HFFc6 (cell line): ENCODE measurements around the gene ASPN. TPM values are rescaled to one million over a fixed set of nuclear protein-coding genes. Genes with fewer than 3 reads are reported as not detected.

Source experiments
- DNase-seq: peaks from one replicate; pipeline ENCODE4 v3.0.0-alpha.2; 2018
- H3K27ac Mint-ChIP-seq: 2 replicates; pipeline ENCODE4 v1.8.0; 2020; ENCODE audit warnings: mild to moderate bottlenecking, mixed read lengths
- H3K27me3 Mint-ChIP-seq: 2 replicates; pipeline ENCODE4 v1.8.0; 2021; ENCODE audit warnings: mild to moderate bottlenecking, moderate library complexity, mixed read lengths; ENCODE audit not compliant: insufficient read depth
- H3K36me3 Mint-ChIP-seq: 2 replicates; pipeline ENCODE4 v1.8.0; 2021; ENCODE audit warnings: low read depth, mixed read lengths
- H3K4me1 Mint-ChIP-seq: 2 replicates; pipeline ENCODE4 v1.8.0; 2020; ENCODE audit warnings: low read depth, mixed read lengths
- H3K4me3 Mint-ChIP-seq: 2 replicates; pipeline ENCODE4 v1.8.0; 2020; ENCODE audit warnings: mild to moderate bottlenecking, moderate library complexity, mixed read lengths
- H3K9me3 Mint-ChIP-seq: 2 replicates; pipeline ENCODE4 v1.8.0; 2020; ENCODE audit warnings: mild to moderate bottlenecking, mixed read lengths
- total RNA-seq, 6 experiments: library from RNA; stranded (reverse); fragmentation: NEBNext Ultra II Directional; extraction: Animal tissue kit (Norgen Biotek cat#: 25700); gene quantifications; 2 replicates in 1 of 6; 3 replicates in 5 of 6; pipeline ENCODE4 v1.2.3, GENCODE V29; 2021
- TF ChIP-seq, protein P1 (sequence below): fragments of 200-600 bp; sonication (generic); IDR thresholded peaks from 2 replicates; pipeline ENCODE4 v1.5.0; 2021; ENCODE audit warnings: antibody characterized with exemption, mild to moderate bottlenecking

Gene ASPN
- total RNA-seq, 6 experiments from 2014 or later: 4.0 to 6.7 (median 4.6) TPM

- H3K9me3 Mint-ChIP-seq: no peaks in the 10 kb centered on the region
- DNase-seq: no peak
- H3K4me3 Mint-ChIP-seq: no peak overlapping the region
- TF ChIP-seq, protein P1, sequence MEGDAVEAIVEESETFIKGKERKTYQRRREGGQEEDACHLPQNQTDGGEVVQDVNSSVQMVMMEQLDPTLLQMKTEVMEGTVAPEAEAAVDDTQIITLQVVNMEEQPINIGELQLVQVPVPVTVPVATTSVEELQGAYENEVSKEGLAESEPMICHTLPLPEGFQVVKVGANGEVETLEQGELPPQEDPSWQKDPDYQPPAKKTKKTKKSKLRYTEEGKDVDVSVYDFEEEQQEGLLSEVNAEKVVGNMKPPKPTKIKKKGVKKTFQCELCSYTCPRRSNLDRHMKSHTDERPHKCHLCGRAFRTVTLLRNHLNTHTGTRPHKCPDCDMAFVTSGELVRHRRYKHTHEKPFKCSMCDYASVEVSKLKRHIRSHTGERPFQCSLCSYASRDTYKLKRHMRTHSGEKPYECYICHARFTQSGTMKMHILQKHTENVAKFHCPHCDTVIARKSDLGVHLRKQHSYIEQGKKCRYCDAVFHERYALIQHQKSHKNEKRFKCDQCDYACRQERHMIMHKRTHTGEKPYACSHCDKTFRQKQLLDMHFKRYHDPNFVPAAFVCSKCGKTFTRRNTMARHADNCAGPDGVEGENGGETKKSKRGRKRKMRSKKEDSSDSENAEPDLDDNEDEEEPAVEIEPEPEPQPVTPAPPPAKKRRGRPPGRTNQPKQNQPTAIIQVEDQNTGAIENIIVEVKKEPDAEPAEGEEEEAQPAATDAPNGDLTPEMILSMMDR: no peak
- H3K4me1 Mint-ChIP-seq: peaks cover 62% of the 10 kb centered on the region
- H3K27me3 Mint-ChIP-seq: no peaks in the 10 kb centered on the region
- H3K27ac Mint-ChIP-seq: no peak overlapping the region
- H3K36me3 Mint-ChIP-seq: no peaks in the 10 kb centered on the region
These were observed 17.4 kb upstream of the ASPN start for GRCh38 chr9:92499701-92500100.

DNA sequence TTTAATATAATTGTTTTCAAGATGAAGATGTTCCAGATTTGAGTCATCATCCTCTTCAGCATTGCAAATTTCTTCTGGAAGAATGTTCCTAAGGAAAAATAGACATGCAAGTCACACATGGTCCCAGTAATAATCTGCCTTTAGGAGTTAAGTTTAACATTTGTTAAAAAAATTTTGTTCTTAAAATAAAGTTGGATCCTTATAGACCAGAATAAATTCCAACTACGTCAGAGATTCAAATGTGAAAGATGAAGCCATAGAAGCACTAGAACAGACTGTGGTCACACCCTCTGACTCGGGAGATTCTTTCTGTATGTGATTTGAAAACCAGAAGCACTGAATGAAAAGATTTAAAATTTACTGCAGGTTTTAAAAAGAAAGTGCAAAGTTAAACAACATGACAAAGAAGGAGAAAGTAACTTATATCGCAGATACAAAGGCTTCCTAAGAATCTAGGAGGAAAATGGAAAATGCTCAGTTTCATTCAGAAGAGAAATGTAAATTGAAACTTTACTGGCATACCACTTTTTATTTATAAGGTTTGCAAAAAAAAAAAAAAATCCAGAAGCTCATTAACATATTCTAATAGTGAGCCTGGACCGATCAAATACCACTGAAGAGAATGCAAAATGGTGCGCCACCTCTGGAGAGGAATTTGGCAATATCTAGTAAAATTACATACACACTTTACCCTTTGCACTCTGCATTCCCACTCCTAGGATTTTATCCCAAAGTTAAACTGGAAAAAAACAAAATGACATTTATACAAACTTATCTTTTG is 14.3 kb upstream of the ASPN start:
- peak overlapping the region; percentile 66 for H3K27ac Mint-ChIP-seq
- H3K9me3 Mint-ChIP-seq: no peaks in the 10 kb centered on the region
- TF ChIP-seq, protein P1: no peak
- H3K27me3 Mint-ChIP-seq: no peaks in the 10 kb centered on the region
- DNase-seq: no peak
- peaks cover 49% of the 10 kb centered on the region for H3K4me1 Mint-ChIP-seq
- no peaks in the 10 kb centered on the region for H3K36me3 Mint-ChIP-seq
- peak overlapping the region; percentile 70 for H3K4me3 Mint-ChIP-seq

- H3K9me3 Mint-ChIP-seq: no peaks in the 10 kb centered on the region
- no peak for DNase-seq
- H3K27me3 Mint-ChIP-seq: no peaks in the 10 kb centered on the region
- TF ChIP-seq, protein P1: no peak
- no peak overlapping the region for H3K4me3 Mint-ChIP-seq
- no peak overlapping the region for H3K27ac Mint-ChIP-seq
- no peaks in the 10 kb centered on the region for H3K36me3 Mint-ChIP-seq
- peaks cover 50% of the 10 kb centered on the region for H3K4me1 Mint-ChIP-seq
These were observed 12.6 kb upstream of the ASPN start for GRCh38 chr9:92494856-92495255.

DNA sequence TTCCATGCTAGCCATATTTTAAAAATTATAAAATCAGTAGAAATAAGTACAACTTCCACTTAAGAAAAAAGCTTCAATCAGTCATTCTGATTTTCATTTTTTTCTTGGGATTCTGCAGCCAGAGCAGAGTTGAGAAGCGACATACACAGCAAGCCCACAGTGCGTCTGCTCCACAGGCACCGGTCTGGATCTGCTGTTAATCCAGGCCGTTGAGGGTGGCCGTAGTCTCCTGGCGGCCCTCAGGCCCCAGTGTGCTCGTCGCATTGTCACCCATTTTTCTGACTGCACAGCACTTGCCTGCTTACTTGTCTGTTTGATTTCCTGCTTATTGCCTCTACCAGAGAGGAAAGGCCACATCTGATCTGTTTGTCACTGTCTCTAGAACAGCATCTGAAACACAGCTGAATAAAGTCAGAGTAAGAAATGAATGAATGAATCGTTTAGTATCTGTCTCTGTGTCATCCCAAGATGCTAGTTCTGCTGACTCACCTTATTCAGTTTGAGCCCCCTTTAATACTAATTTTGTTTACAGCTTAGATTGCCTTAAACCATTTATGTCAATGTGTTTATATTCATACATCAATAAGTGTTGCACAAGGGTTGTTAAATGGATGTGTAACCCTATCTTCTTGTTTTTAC is 11.6 kb upstream of the ASPN start:
- DNase-seq: no peak
- H3K4me1 Mint-ChIP-seq: peaks cover 50% of the 10 kb centered on the region
- TF ChIP-seq, protein P1: no peak
- no peak overlapping the region for H3K4me3 Mint-ChIP-seq
- H3K27me3 Mint-ChIP-seq: no peaks in the 10 kb centered on the region
- no peaks in the 10 kb centered on the region for H3K9me3 Mint-ChIP-seq
- H3K36me3 Mint-ChIP-seq: no peaks in the 10 kb centered on the region
- H3K27ac Mint-ChIP-seq: no peak overlapping the region

- Mint-ChIP-seq H3K9me3 (no peaks in the 10 kb centered on the region), H3K4me3 (no peak overlapping the region), H3K27ac (no peak overlapping the region), H3K36me3 (no peaks in the 10 kb centered on the region), H3K4me1 (peaks cover 52% of the 10 kb centered on the region), H3K27me3 (no peaks in the 10 kb centered on the region)
- TF ChIP-seq, protein P1: no peak
- no peak for DNase-seq
These were observed 10.6 kb upstream of the ASPN start for GRCh38 chr9:92492781-92493401.
